ENCODE data around the gene TBCCD1. TPM values are rescaled to one million over a fixed set of nuclear protein-coding genes. Genes with fewer than 3 reads are reported as not detected.

TBCCD1 gene
- total RNA-seq, 4 donors from 2014 or later, result 10.0 to 18.9 (median 16.1) TPM

GRCh38 chr3:186520431-186520830 lies 46.7 kb downstream of the TBCCD1 start:
- TF ChIP-seq CTCF (IDR thresholded peaks at IDR 0.05), result no peak
- no peak for DNase-seq (ENCODE audit: low spot score)
- no peak for ATAC-seq (ENCODE audit: low FRiP score)

GRCh38 chr3:186519021-186519658 lies 48.0 kb downstream of the TBCCD1 start:
- DNase-seq (ENCODE audit: low spot score), result no peak
- no peak for TF ChIP-seq CTCF (IDR thresholded peaks at IDR 0.05)
- no peak for ATAC-seq (ENCODE audit: low FRiP score)

- no peak for DNase-seq (ENCODE audit: low spot score)
- TF ChIP-seq CTCF (IDR thresholded peaks at IDR 0.05), result no peak
- ATAC-seq (ENCODE audit: low FRiP score), result no peak
Measured at GRCh38 chr3:186517218-186517617, 49.9 kb downstream of the TBCCD1 start.

GRCh38 chr3:186516646-186517045 lies 50.5 kb downstream of the TBCCD1 start:
- no peak for TF ChIP-seq CTCF (IDR thresholded peaks at IDR 0.05)
- DNase-seq (ENCODE audit: low spot score), result no peak

GRCh38 chr3:186515125-186515524 lies 52.0 kb downstream of the TBCCD1 start:
- DNase-seq (ENCODE audit: low spot score), result no peak
- ATAC-seq (ENCODE audit: low FRiP score), result no peak

More at GRCh38 chr3:186516646-186517045, 50.5 kb downstream of the TBCCD1 start:
- ATAC-seq (ENCODE audit: low FRiP score), result no peak

GRCh38 chr3:186514296-186515002 lies 52.7 kb downstream of the TBCCD1 start:
- ATAC-seq (ENCODE audit: low FRiP score), result no peak
- no peak for DNase-seq (ENCODE audit: low spot score)
- TF ChIP-seq CTCF (IDR thresholded peaks at IDR 0.05), result no peak

More at GRCh38 chr3:186515125-186515524, 52.0 kb downstream of the TBCCD1 start:
- TF ChIP-seq CTCF (IDR thresholded peaks at IDR 0.05), result no peak

- no peak for DNase-seq (ENCODE audit: low spot score)
- ATAC-seq (ENCODE audit: low FRiP score), result no peak
- TF ChIP-seq CTCF (IDR thresholded peaks at IDR 0.05), result no peak
Measured at GRCh38 chr3:186513386-186513785, 53.8 kb downstream of the TBCCD1 start.
